ENCODE data around the gene HPS3.
"Not testable (repeated sequence)": the region's sequence is repeated elsewhere in the genome, so short reads cannot be mapped to it uniquely, and the experiment has no call there.

Gene HPS3

DNA sequence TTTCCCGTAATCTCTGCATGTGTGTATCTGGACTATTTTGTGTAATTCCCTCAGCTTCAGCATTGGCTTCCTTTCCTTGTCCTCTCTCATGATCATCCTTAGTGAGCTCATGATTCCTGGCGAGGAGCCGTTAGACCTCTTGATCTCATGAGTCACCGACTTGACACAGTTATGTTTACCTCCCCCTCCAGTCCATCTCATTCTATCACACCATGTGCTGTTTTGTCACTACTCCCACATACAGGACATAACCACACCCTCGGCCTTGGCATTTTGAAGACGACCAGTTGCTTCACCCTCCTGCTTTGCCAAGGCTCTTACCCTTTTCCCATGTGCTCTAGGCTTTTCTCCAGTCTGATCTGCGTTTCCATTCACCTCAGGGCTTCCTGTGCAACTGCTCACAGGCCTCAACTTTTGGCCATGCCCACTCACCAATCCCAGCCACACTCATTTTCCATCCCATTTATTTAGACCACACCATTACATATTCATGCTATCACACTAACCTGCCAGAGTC, 50.7 kb downstream of the HPS3 start:
- peak; percentile 100 for DNase-seq (ENCODE audit: low read depth in 2 of 2)
- TF ChIP-seq, protein P1, sequence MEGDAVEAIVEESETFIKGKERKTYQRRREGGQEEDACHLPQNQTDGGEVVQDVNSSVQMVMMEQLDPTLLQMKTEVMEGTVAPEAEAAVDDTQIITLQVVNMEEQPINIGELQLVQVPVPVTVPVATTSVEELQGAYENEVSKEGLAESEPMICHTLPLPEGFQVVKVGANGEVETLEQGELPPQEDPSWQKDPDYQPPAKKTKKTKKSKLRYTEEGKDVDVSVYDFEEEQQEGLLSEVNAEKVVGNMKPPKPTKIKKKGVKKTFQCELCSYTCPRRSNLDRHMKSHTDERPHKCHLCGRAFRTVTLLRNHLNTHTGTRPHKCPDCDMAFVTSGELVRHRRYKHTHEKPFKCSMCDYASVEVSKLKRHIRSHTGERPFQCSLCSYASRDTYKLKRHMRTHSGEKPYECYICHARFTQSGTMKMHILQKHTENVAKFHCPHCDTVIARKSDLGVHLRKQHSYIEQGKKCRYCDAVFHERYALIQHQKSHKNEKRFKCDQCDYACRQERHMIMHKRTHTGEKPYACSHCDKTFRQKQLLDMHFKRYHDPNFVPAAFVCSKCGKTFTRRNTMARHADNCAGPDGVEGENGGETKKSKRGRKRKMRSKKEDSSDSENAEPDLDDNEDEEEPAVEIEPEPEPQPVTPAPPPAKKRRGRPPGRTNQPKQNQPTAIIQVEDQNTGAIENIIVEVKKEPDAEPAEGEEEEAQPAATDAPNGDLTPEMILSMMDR (IDR thresholded peaks at IDR 0.05; ENCODE audit: low read depth, low read length): no peak
- no peak overlapping the region for H3K4me3 ChIP-seq (replicated peaks in 1 of 2; ENCODE audit: low read depth in 2 of 2, low read length in 2 of 2)

DNA sequence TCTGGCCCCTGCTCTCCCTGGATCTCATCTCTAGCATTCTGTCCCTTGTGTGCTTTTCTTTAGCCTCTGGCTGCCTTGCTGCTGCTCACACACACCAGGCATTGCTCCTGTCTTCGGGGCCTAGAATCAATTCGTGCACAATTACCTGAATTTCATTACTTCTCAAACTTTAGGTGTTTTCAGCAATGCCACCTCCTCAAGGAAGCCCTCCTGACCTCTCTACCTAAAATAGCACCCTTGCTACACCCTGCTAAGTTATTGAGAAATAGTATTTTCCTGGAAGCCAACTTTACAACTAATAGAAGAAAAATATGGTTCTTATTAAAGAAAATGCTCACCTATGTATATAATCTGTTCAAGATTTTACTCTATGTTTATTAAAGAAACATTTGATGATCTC, 51.7 kb downstream of the HPS3 start:
- no peak overlapping the region for H3K4me3 ChIP-seq (replicated peaks in 1 of 2; ENCODE audit: low read depth in 2 of 2, low read length in 2 of 2)
- DNase-seq (ENCODE audit: low read depth in 2 of 2): no peak
- TF ChIP-seq, protein P1 (IDR thresholded peaks at IDR 0.05; ENCODE audit: low read depth, low read length): no peak

DNA sequence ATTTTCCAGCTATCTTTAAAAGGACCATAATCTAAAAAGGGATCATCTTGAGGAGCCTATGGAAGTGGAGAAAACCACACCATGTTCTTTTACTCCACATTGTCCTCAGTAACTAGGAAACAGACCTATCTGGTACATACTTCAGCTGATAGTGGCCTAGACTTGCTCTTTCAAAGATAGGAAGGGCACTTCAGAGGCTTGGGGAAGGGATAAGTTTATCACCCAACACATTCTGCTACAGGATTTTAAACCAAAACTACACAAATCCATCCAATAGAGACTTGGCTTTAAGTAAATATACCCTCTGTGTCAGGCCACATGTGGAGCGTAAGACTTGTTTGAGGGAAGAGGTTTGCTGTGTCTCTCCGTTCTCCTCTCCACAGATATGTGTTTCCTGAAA, 56.8 kb downstream of the HPS3 start:
- TF ChIP-seq, protein P1 (IDR thresholded peaks at IDR 0.05; ENCODE audit: low read depth, low read length): no peak
- DNase-seq (ENCODE audit: low read depth in 2 of 2): no peak
- H3K4me3 ChIP-seq (replicated peaks in 1 of 2; ENCODE audit: low read depth in 2 of 2, low read length in 2 of 2): no peak overlapping the region

DNA sequence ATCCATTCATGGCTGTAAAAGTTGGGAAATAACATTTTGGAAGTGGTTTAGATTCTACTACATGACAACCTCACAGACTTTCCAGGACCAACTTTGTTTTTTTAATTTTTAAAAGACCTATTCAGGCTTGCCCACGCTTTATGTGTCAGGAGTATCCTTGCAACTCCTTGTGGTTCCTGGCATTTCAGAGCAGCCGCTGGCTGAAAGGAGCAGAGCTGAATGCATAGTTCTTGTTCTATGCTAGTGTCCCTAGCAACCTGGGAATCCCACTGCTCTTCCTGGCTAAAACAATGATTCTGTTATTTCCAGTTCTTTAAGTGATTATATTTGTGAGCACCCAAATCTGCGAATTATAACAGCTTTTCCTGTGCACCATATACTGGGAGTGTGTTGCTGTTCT, 57.3 kb downstream of the HPS3 start:
- H3K4me3 ChIP-seq (replicated peaks in 1 of 2; ENCODE audit: low read depth in 2 of 2, low read length in 2 of 2): no peak overlapping the region
- TF ChIP-seq, protein P1 (IDR thresholded peaks at IDR 0.05; ENCODE audit: low read depth, low read length): no peak
- no peak for DNase-seq (ENCODE audit: low read depth in 2 of 2)

DNA sequence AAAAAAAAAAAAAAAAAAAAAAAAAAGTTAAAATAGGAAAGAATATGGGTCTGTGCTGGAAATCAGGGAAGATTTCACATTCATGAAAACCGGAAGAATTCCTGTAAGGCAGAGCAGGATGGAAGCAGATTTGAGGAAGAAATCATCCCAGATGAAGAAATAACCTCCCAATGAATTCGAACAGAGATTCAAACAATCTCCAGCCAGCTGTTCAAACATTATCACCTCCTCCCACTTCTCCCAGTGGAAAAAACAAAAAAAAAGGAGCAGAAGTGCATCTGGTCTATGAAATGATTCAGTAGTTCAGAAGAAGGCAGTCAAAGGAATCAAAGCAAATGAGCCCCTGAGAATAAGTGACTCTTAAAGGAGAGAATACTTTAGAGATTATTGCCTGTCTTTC, 59.1 kb downstream of the HPS3 start:
- peak in 1 of 2 donors; percentile 20 for DNase-seq (ENCODE audit: low read depth in 2 of 2)
- TF ChIP-seq, protein P1 (IDR thresholded peaks at IDR 0.05; ENCODE audit: low read depth, low read length): no peak
- H3K4me3 ChIP-seq (replicated peaks in 1 of 2; ENCODE audit: low read depth in 2 of 2, low read length in 2 of 2): no peak overlapping the region

DNA sequence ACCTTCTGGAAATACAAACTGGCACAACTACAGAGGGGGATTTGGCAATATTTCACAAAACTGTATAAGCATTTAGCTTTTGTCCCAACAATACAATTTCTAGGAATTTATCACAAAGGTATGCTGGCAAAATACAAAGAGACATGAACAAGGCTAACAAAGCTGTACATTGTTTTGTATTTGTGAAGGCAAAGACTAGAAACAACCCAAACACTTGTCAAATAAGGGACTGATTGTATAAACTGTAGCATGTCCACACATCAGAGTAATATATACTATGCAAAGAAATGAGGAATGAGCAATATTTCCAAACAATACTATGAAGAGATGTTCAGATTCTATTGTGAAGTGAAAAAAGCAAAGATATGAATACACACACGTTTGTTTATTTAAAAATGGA, 65.8 kb downstream of the HPS3 start:
- no peak for DNase-seq (ENCODE audit: low read depth in 2 of 2)
- TF ChIP-seq, protein P1 (IDR thresholded peaks at IDR 0.05; ENCODE audit: low read depth, low read length): no peak
- H3K4me3 ChIP-seq (replicated peaks in 1 of 2; ENCODE audit: low read depth in 2 of 2, low read length in 2 of 2): no peak overlapping the region

DNA sequence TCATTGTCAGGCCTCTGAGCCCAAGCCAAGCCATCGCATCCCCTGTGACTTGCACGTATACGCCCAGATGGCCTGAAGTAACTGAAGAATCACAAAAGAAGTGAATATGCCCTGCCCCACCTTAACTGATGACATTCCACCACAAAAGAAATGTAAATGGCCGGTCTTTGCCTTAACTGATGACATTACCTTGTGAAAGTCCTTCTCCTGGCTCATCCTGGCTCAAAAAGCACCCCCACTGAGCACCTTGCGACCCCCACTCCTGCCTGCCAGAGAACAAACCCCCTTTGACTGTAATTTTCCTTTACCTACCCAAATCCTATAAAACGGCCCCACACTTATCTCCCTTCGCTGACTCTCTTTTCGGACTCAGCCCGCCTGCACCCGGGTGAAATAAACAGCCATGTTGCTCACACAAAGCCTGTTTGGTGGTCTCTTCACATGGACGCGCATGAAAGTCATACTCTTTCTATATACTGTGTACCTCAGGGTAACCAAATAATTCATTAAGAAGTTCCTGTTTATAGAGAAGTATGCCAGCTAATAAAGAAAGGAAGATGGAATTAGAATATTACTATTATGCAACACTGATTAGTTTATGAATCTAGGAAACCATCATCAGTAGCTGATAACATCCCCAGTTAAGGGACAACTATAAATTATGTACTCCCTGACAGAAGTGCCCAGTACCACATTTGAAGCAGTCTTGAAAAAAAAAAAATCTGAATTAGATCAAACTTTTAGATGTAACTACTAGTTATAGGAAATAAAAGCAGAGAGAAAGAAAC, 67.6 kb downstream of the HPS3 start:
- H3K4me3 ChIP-seq (replicated peaks in 1 of 2; ENCODE audit: low read depth in 2 of 2, low read length in 2 of 2); DNase-seq (ENCODE audit: low read depth in 2 of 2): not testable (repeated sequence)
